HG03045 (cell line): ENCODE data around the gene DGLUCY.

Source experiments
- ATAC-seq: cut with Tn5 transposase; IDR thresholded peaks from one replicate; pipeline ENCODE4 v1.9.1; 2021; ENCODE audit warnings: mild to moderate bottlenecking, moderate library complexity; ENCODE audit not compliant: unreplicated experiment

Gene DGLUCY

GRCh38 chr14:91273273-91273884 lies 159.5 kb downstream of the DGLUCY start:
- no peak for ATAC-seq

- no peak for ATAC-seq
Observed at GRCh38 chr14:91273885-91274273, 160.0 kb downstream of the DGLUCY start.

DNA sequence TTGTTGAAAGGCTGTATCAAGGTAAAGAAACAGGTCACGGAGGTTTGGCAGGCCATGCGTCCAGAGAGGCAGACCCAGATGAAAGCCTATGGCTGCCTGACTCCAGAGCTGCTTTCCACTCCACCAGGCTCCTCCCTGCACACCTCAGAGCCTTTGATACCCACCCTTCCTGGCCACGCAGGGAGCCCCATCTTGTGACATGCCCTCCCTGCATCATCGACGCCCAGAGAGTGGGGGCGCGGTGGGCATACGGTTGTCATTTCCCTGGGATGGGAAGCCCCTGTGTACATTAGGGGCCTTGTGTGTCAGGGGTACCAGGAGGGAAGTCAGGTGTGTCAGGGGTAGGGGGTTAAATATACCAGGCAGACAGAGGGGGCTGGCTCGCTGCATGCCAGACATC lies 160.9 kb downstream of the DGLUCY start:
- ATAC-seq: no peak
